B cell (primary cell): Measurements from ENCODE around the gene CACNA1H. TPM values are rescaled to one million over a fixed set of nuclear protein-coding genes. Genes with fewer than 3 reads are reported as not detected.

Experiments
- ATAC-seq: fragments of 200-7000 bp; cut with Tn5 transposase; one replicate; pipeline ENCODE4 v1.10.0; 2021; ENCODE audit warnings: low read depth, mild to moderate bottlenecking, moderate number of reproducible peaks, moderate library complexity
- CTCF ChIA-PET: fragments of 350-600 bp; sonication (Branson Sonifier 250); formaldehyde crosslinking; loops from one replicate; lab custom pipeline; 2021; ENCODE audit warnings: antibody characterized with exemption, inconsistent platforms; lab: Charles Lee
- POLR2A ChIA-PET: fragments of 350-600 bp; sonication (Branson Sonifier 250); formaldehyde crosslinking; loops from one replicate; lab custom pipeline; 2021; ENCODE audit warnings: antibody characterized with exemption; lab: Charles Lee
- DNase-seq: peaks from one replicate; pipeline ENCODE4 v3.0.0; 2013
- H2AFZ ChIP-seq: 2 replicates; pipeline ENCODE4 v1.6.1; 2012; ENCODE audit warnings: mild to moderate bottlenecking, low read depth, low read length; ENCODE audit not compliant: insufficient read depth, poor library complexity, severe bottlenecking
- H3K27ac ChIP-seq, 2 donors: 1 replicate in 1 of 2; 2 replicates in 1 of 2; pipeline ENCODE4 v1.5.1; 2012 to 2013; ENCODE audit warnings: low read length in 2 of 2, mild to moderate bottlenecking in 2 of 2, moderate library complexity in 1 of 2
- H3K27me3 ChIP-seq, 4 experiments: fragments of 200-600 bp in 1 of 4; sonication (generic) in 1 of 4; replicated peaks in 1 of 4; 1 replicate in 2 of 4; 2 replicates in 2 of 4; pipeline versions ENCODE4 v1.6.1 to v1.7.0; 2013 to 2016; ENCODE audit warnings: low read length in 3 of 4, mild to moderate bottlenecking in 2 of 4, mixed read lengths in 1 of 4, moderate library complexity in 1 of 4; ENCODE audit not compliant: insufficient read depth in 4 of 4, control insufficient read depth in 3 of 4; ENCODE audit errors: control extremely low read depth in 1 of 4
- H3K36me3 ChIP-seq, 2 experiments: replicated peaks in 1 of 2; 1 replicate in 1 of 2; 2 replicates in 1 of 2; pipeline versions ENCODE4 v1.6.1 to v1.7.1; 2013; ENCODE audit warnings: low read length in 1 of 2; ENCODE audit not compliant: insufficient read depth in 2 of 2, control insufficient read depth in 1 of 2; ENCODE audit errors: control extremely low read depth in 1 of 2, extremely low read depth in 1 of 2
- H3K4me1 ChIP-seq, 2 donors: fragments of 200-600 bp in 1 of 2; sonication (generic) in 1 of 2; 1 replicate in 1 of 2; 2 replicates in 1 of 2; pipeline versions ENCODE4 v1.5.1 to v1.6.1; 2013 to 2017; ENCODE audit warnings: low read length in 2 of 2; ENCODE audit not compliant: control insufficient read depth in 2 of 2, insufficient read depth in 2 of 2
- H3K4me2 ChIP-seq: replicated peaks from 2 replicates; pipeline ENCODE3; 2012; ENCODE audit warnings: mild to moderate bottlenecking, low read depth, low read length; ENCODE audit not compliant: poor library complexity, severe bottlenecking
- H3K4me3 ChIP-seq, 5 experiments: fragments of 200-600 bp in 1 of 5; sonication (generic) in 1 of 5; 1 replicate in 3 of 5; 2 replicates in 2 of 5; pipeline versions ENCODE4 v1.5.1 to v1.7.0; 2011 to 2016; ENCODE audit warnings: low read length in 4 of 5, mild to moderate bottlenecking in 4 of 5, low read depth in 2 of 5, control low read depth in 1 of 5, moderate library complexity in 1 of 5; ENCODE audit not compliant: insufficient read depth in 1 of 5; ENCODE audit errors: control extremely low read depth in 1 of 5, extremely low read depth in 1 of 5
- H3K79me2 ChIP-seq: fragments of 200-600 bp; sonication (generic); one replicate; pipeline ENCODE4 v1.6.0; 2016; ENCODE audit warnings: low read length; ENCODE audit not compliant: control insufficient read depth, insufficient read depth
- H3K9ac ChIP-seq: fragments of 200-600 bp; sonication (generic); 2 replicates; pipeline ENCODE4 v1.6.1; 2017; ENCODE audit warnings: mild to moderate bottlenecking, low read length, moderate library complexity
- H3K9me3 ChIP-seq, 3 donors: one replicate each; pipeline versions ENCODE4 v1.6.1 to v1.7.1; 2013; ENCODE audit warnings: low read length in 2 of 3; ENCODE audit not compliant: control insufficient read depth in 2 of 3, insufficient read depth in 1 of 3; ENCODE audit errors: control extremely low read depth in 1 of 3
- H4K20me1 ChIP-seq: 2 replicates; pipeline ENCODE4 v1.6.0; 2012; ENCODE audit warnings: mild to moderate bottlenecking, low read length; ENCODE audit not compliant: insufficient read depth, control insufficient read depth, poor library complexity, severe bottlenecking
- H3K27ac Mint-ChIP-seq: one replicate; pipeline ENCODE4 v1.8.0; 2021; ENCODE audit warnings: mixed read lengths
- H3K27me3 Mint-ChIP-seq: one replicate; pipeline ENCODE4 v1.8.0; 2021; ENCODE audit warnings: mixed read lengths
- H3K4me1 Mint-ChIP-seq: one replicate; pipeline ENCODE4 v1.8.0; 2021; ENCODE audit warnings: mixed read lengths
- H3K4me3 Mint-ChIP-seq: one replicate; pipeline ENCODE4 v1.8.0; 2021; ENCODE audit warnings: mixed read lengths
- H3K9me3 Mint-ChIP-seq: one replicate; pipeline ENCODE4 v1.8.0; 2022; ENCODE audit warnings: mixed read lengths; ENCODE audit not compliant: insufficient read depth
- CTCF ChIP-seq: fragments of 200-600 bp; IDR thresholded peaks from one replicate; pipeline ENCODE4 v1.8.0; 2022; ENCODE audit warnings: antibody characterized with exemption, mild to moderate bottlenecking
- EZH2 ChIP-seq: IDR thresholded peaks from 2 replicates; pipeline ENCODE4 v1.6.1; 2012; ENCODE audit warnings: borderline replicate concordance, low read depth, mild to moderate bottlenecking, moderate library complexity, low read length; ENCODE audit not compliant: insufficient read depth, poor library complexity, severe bottlenecking
- WGBS: methylation state at CpG from one replicate; pipeline ENCODE4 v1.1.5; 2013; ENCODE audit warnings: missing lambda C conversion rate; ENCODE audit not compliant: insufficient coverage; 5-methylcytosine and 5-hydroxymethylcytosine counted together
- intact Hi-C: fragments of 100-400 bp; cut with micrococcal nuclease; formaldehyde crosslinking; loops from one replicate; pipeline ENCODE4 v1.10.0; 2022
- polyA plus RNA-seq: library from polyadenylated mRNA; depleted of rRNA; stranded (reverse); fragments of >200 nt; gene quantifications from 2 replicates; pipeline ENCODE4 v1.2.3, GENCODE V29; 2012
- total RNA-seq, 2 donors: library from RNA; stranded (reverse); fragments of 120-200 nt in 1 of 2; gene quantifications; 1 replicate in 1 of 2; 2 replicates in 1 of 2; pipeline versions ENCODE4 v1.2.3 to v1.2.4, GENCODE V29; 2013 to 2022

CACNA1H gene
- total and polyA plus RNA-seq, 2 donors (not counting 1 experiment from before 2014, with no cell fraction given) = 0.05 to 0.10 TPM

- no peak for TF ChIP-seq CTCF
- no peak for TF ChIP-seq EZH2
- intact Hi-C loops = no loop called here
- no peak for ATAC-seq
Observed at GRCh38 chr16:1204933-1205332, 52.0 kb downstream of the CACNA1H start.

GRCh38 chr16:1206326-1206725 is 53.4 kb downstream of the CACNA1H start:
- no peaks in the 10 kb centered on the region for H3K27me3 ChIP-seq
- POLR2A ChIA-PET = no interaction called here
- no peak for TF ChIP-seq CTCF
- TF ChIP-seq EZH2 = no peak
- H3K4me3 ChIP-seq = no peak overlapping the region
- H2AFZ ChIP-seq = no peak overlapping the region
- ATAC-seq (no peak), DNase-seq (no peak)
- H4K20me1 ChIP-seq = no peaks in the 10 kb centered on the region
- Mint-ChIP-seq H3K4me3 (no peak overlapping the region), H3K27ac (no peak overlapping the region), H3K27me3 (no peaks in the 10 kb centered on the region), H3K9me3 (no peaks in the 10 kb centered on the region), H3K4me1 (no peaks in the 10 kb centered on the region)
- no peaks in the 10 kb centered on the region for H3K9me3 ChIP-seq
- no peaks in the 10 kb centered on the region for H3K79me2 ChIP-seq
- intact Hi-C loops = no loop called here
- CTCF ChIA-PET = no interaction called here
- H3K4me2 ChIP-seq = no peak overlapping the region
- H3K4me1 ChIP-seq = no peaks in the 10 kb centered on the region
- H3K36me3 ChIP-seq = no peaks in the 10 kb centered on the region
- H3K27ac ChIP-seq = no peak overlapping the region
- H3K9ac ChIP-seq = no peak overlapping the region
- 80% methylated on average over 8 of the region's 9 CpGs for WGBS

More at GRCh38 chr16:1204933-1205332, 52.0 kb downstream of the CACNA1H start:
- no peak overlapping the region for H3K9ac ChIP-seq
- no peaks in the 10 kb centered on the region for H3K27me3 ChIP-seq
- Mint-ChIP-seq H3K27me3 (no peaks in the 10 kb centered on the region), H3K9me3 (no peaks in the 10 kb centered on the region), H3K27ac (no peak overlapping the region), H3K4me3 (no peak overlapping the region), H3K4me1 (no peaks in the 10 kb centered on the region)
- H4K20me1 ChIP-seq = no peaks in the 10 kb centered on the region
- ChIA-PET POLR2A (no interaction called here), CTCF (no interaction called here)
- H3K27ac ChIP-seq = no peak overlapping the region
- H3K36me3 ChIP-seq = no peaks in the 10 kb centered on the region
- H3K4me1 ChIP-seq = no peaks in the 10 kb centered on the region
- H3K4me3 ChIP-seq = no peak overlapping the region
- no peaks in the 10 kb centered on the region for H3K79me2 ChIP-seq
- no peak for DNase-seq
- H3K9me3 ChIP-seq = no peaks in the 10 kb centered on the region
- WGBS = 91% methylated on average over 15 of the region's 21 CpGs
- no peak overlapping the region for H2AFZ ChIP-seq
- no peak overlapping the region for H3K4me2 ChIP-seq
